H9 (cell line): ENCODE measurements around the gene FAM3D. TPM values are rescaled to one million over a fixed set of nuclear protein-coding genes. Genes with fewer than 3 reads are reported as not detected.

Source experiments
- DNase-seq: peaks from one replicate; pipeline ENCODE4 v3.0.0-alpha.2; 2017
- H2AFZ ChIP-seq: one replicate; pipeline ENCODE4 v1.6.1; 2013; ENCODE audit warnings: mild to moderate bottlenecking, low read length, control low read depth, moderate library complexity
- H2AK5ac ChIP-seq: 2 replicates; pipeline ENCODE4 v1.6.1; 2013; ENCODE audit warnings: low read length, control low read depth, mixed read lengths; ENCODE audit not compliant: insufficient read length
- H2BK120ac ChIP-seq: one replicate; pipeline ENCODE4 v1.6.1; 2013; ENCODE audit warnings: low read depth, mild to moderate bottlenecking, low read length, control low read depth, inconsistent platforms; ENCODE audit not compliant: poor library complexity, severe bottlenecking
- H2BK12ac ChIP-seq: 2 replicates; pipeline ENCODE4 v1.6.1; 2013; ENCODE audit warnings: low read length, control low read depth, mixed read lengths, low read depth; ENCODE audit not compliant: insufficient read length
- H2BK15ac ChIP-seq: 2 replicates; pipeline ENCODE4 v1.6.1; 2013; ENCODE audit warnings: low read depth, low read length, control low read depth
- H2BK20ac ChIP-seq: one replicate; pipeline ENCODE4 v1.6.1; 2013; ENCODE audit warnings: low read depth, mild to moderate bottlenecking, low read length, control low read depth, inconsistent platforms; ENCODE audit not compliant: poor library complexity, severe bottlenecking
- H2BK5ac ChIP-seq: 2 replicates; pipeline ENCODE4 v1.6.1; 2013; ENCODE audit warnings: low read length, control low read depth, mixed read lengths; ENCODE audit not compliant: insufficient read length
- H3K14ac ChIP-seq: 2 replicates; pipeline ENCODE4 v1.6.1; 2013; ENCODE audit warnings: low read length, control low read depth; ENCODE audit not compliant: insufficient read depth
- H3K18ac ChIP-seq: 2 replicates; pipeline ENCODE4 v1.6.1; 2013; ENCODE audit warnings: low read depth, mild to moderate bottlenecking, mixed read lengths, low read length, control low read depth; ENCODE audit not compliant: insufficient read length
- H3K23ac ChIP-seq: 2 replicates; pipeline ENCODE4 v1.6.1; 2013; ENCODE audit warnings: low read length, control low read depth, mixed read lengths, low read depth; ENCODE audit not compliant: insufficient read length
- H3K23me2 ChIP-seq: 2 replicates; pipeline ENCODE4 v1.6.1; 2013; ENCODE audit warnings: low read depth, mild to moderate bottlenecking, mixed read lengths, low read length, control low read depth; ENCODE audit not compliant: insufficient read length, poor library complexity, severe bottlenecking
- H3K27ac ChIP-seq: 2 replicates; pipeline ENCODE4 v1.5.1; 2013; ENCODE audit warnings: low read length, control low read depth, mixed read lengths, low read depth; ENCODE audit not compliant: insufficient read length
- H3K27me3 ChIP-seq: 2 replicates; pipeline ENCODE4 v1.6.1; 2013; ENCODE audit warnings: low read length, control low read depth, inconsistent platforms; ENCODE audit not compliant: insufficient read depth
- H3K4ac ChIP-seq: 2 replicates; pipeline ENCODE4 v1.6.1; 2013; ENCODE audit warnings: low read depth, mild to moderate bottlenecking, control low read depth, inconsistent platforms, low read length, moderate library complexity
- H3K4me1 ChIP-seq: 2 replicates; pipeline ENCODE4 v1.6.1; 2013; ENCODE audit warnings: low read length, control low read depth, inconsistent platforms; ENCODE audit not compliant: insufficient read depth
- H3K4me2 ChIP-seq: 2 replicates; pipeline ENCODE4 v1.6.1; 2013; ENCODE audit warnings: low read length, control low read depth, mixed read lengths; ENCODE audit not compliant: insufficient read length, insufficient read depth
- H3K56ac ChIP-seq: 2 replicates; pipeline ENCODE4 v1.6.1; 2013; ENCODE audit warnings: low read depth, mild to moderate bottlenecking, mixed read lengths, low read length, control low read depth; ENCODE audit not compliant: insufficient read length
- H3K79me1 ChIP-seq: 2 replicates; pipeline ENCODE4 v1.6.1; 2013; ENCODE audit warnings: low read depth, mild to moderate bottlenecking, moderate library complexity, low read length, control low read depth, inconsistent platforms; ENCODE audit not compliant: insufficient read depth, poor library complexity, severe bottlenecking
- H3K79me2 ChIP-seq: 2 replicates; pipeline ENCODE4 v1.6.1; 2013; ENCODE audit warnings: low read length, control low read depth, inconsistent platforms; ENCODE audit not compliant: insufficient read depth
- H3K9ac ChIP-seq: 2 replicates; pipeline ENCODE4 v1.6.1; 2013; ENCODE audit warnings: low read length, control low read depth, mixed read lengths; ENCODE audit not compliant: insufficient read length; ENCODE audit errors: extremely low read depth
- H3K9me3 ChIP-seq: one replicate; pipeline ENCODE4 v1.6.1; 2013; ENCODE audit warnings: low read depth, low read length, inconsistent platforms; ENCODE audit not compliant: control insufficient read depth
- H3T11ph ChIP-seq: one replicate; pipeline ENCODE4 v1.6.1; 2013; ENCODE audit warnings: mild to moderate bottlenecking, low read length, control low read depth, inconsistent platforms
- H4K20me1 ChIP-seq: one replicate; pipeline ENCODE4 v1.6.1; 2013; ENCODE audit not compliant: control insufficient read depth, insufficient read length, insufficient read depth
- H4K5ac ChIP-seq: 2 replicates; pipeline ENCODE4 v1.6.1; 2013; ENCODE audit warnings: low read depth, mild to moderate bottlenecking, mixed read lengths, low read length, control low read depth; ENCODE audit not compliant: insufficient read length
- H4K8ac ChIP-seq: replicated peaks from 2 replicates; pipeline ENCODE4 v1.6.1; 2013; ENCODE audit warnings: low read length, control low read depth, mixed read lengths, low read depth; ENCODE audit not compliant: insufficient read length
- H4K91ac ChIP-seq: 2 replicates; pipeline ENCODE4 v1.6.1; 2013; ENCODE audit warnings: low read depth, mild to moderate bottlenecking, moderate library complexity, mixed read lengths, low read length, control low read depth; ENCODE audit not compliant: insufficient read length
- H3K27ac Mint-ChIP-seq, 3 experiments: 2 replicates in 2 of 3; 3 replicates in 1 of 3; pipeline ENCODE4 v1.8.0; 2020 to 2021; ENCODE audit warnings: mixed read lengths in 3 of 3, mild to moderate bottlenecking in 1 of 3, moderate library complexity in 1 of 3
- H3K27me3 Mint-ChIP-seq: 2 replicates; pipeline ENCODE4 v1.8.0; 2021; ENCODE audit warnings: low read depth, mild to moderate bottlenecking, moderate library complexity, mixed read lengths
- H3K36me3 Mint-ChIP-seq, 3 experiments: 2 replicates in 2 of 3; 3 replicates in 1 of 3; pipeline ENCODE4 v1.8.0; 2020 to 2021; ENCODE audit warnings: low read depth in 3 of 3, mixed read lengths in 3 of 3; ENCODE audit not compliant: insufficient read depth in 1 of 3
- H3K4me1 Mint-ChIP-seq, 2 experiments: 2 replicates each; pipeline ENCODE4 v1.8.0; 2020; ENCODE audit warnings: mixed read lengths in 2 of 2
- H3K4me3 Mint-ChIP-seq, 2 experiments: 2 replicates in 1 of 2; 3 replicates in 1 of 2; pipeline ENCODE4 v1.8.0; 2020 to 2021; ENCODE audit warnings: mild to moderate bottlenecking in 2 of 2, mixed read lengths in 2 of 2, moderate library complexity in 1 of 2
- H3K9me3 Mint-ChIP-seq, 2 experiments: 2 replicates in 1 of 2; 3 replicates in 1 of 2; pipeline ENCODE4 v1.8.0; 2020; ENCODE audit warnings: mild to moderate bottlenecking in 2 of 2, mixed read lengths in 2 of 2, moderate library complexity in 1 of 2
- CTCF ChIP-seq: fragments of 200-600 bp; sonication (generic); conservative IDR thresholded peaks from 3 replicates; pipeline ENCODE4 v1.8.0; 2021; ENCODE audit warnings: antibody characterized with exemption, mild to moderate bottlenecking
- total RNA-seq: library from RNA; stranded (reverse); gene quantifications from 2 replicates; pipeline ENCODE4 v1.2.1, GENCODE V29; 2021

Gene FAM3D
- total RNA-seq, 1 experiment from 2014 or later = not detected

- Mint-ChIP-seq H3K9me3 (peaks cover 20 to 22% of the 10 kb centered on the region in 2 experiments), H3K36me3 (peaks cover 0 to 14% (median 13%) of the 10 kb centered on the region in 3 experiments; a peak in 5 of 7 replicates), H3K27me3 (peaks cover 7% of the 10 kb centered on the region), H3K27ac (no peak overlapping the region), H3K4me1 (no peaks in the 10 kb centered on the region), H3K4me3 (no peak overlapping the region)
- Histone ChIP-seq H3K56ac (no peak overlapping the region), H3K4me1 (no peaks in the 10 kb centered on the region), H3K23ac (no peak overlapping the region), H3K4me2 (no peak overlapping the region), H2BK20ac (no peak overlapping the region), H4K5ac (no peak overlapping the region), H3K4ac (no peak overlapping the region), H4K91ac (no peak overlapping the region), H2AK5ac (no peak overlapping the region), H3K9me3 (no peaks in the 10 kb centered on the region), H4K8ac (no peak overlapping the region), H3T11ph (no peak overlapping the region), H3K18ac (no peak overlapping the region), H2BK12ac (no peak overlapping the region), H4K20me1 (no peaks in the 10 kb centered on the region), H2BK120ac (no peak overlapping the region), H3K79me2 (no peaks in the 10 kb centered on the region), H3K27me3 (no peaks in the 10 kb centered on the region), H2BK15ac (no peak overlapping the region), H3K14ac (no peak overlapping the region), H2AFZ (no peak overlapping the region), H3K23me2 (no peaks in the 10 kb centered on the region), H3K27ac (no peak overlapping the region), H3K9ac (no peak overlapping the region), H2BK5ac (no peak overlapping the region), H3K79me1 (no peaks in the 10 kb centered on the region)
- no peak for TF ChIP-seq CTCF
- DNase-seq = no peak
Observed at GRCh38 chr3:58698246-58698645, 31.7 kb upstream of the FAM3D start.
